Sigmoid colon (tissue), 7 donors: ENCODE results near the gene PRICKLE2. TPM values are rescaled to one million over a fixed set of nuclear protein-coding genes. Genes with fewer than 3 reads are reported as not detected.

Experiments used
- DNase-seq: peaks from one replicate; pipeline ENCODE4 v3.0.0-alpha.2; 2019
- H3K27ac ChIP-seq, 4 donors: fragments of 200-600 bp; sonication (generic); one replicate each; pipeline ENCODE4 v1.5.1; 2016 to 2019; ENCODE audit warnings: mild to moderate bottlenecking in 1 of 4
- H3K27me3 ChIP-seq, 3 donors: fragments of 200-600 bp; sonication (generic); one replicate each; pipeline ENCODE4 v1.5.1; 2019; ENCODE audit warnings: mild to moderate bottlenecking in 1 of 3
- H3K36me3 ChIP-seq, 4 donors: fragments of 200-600 bp; sonication (generic); one replicate each; pipeline ENCODE4 v1.5.1; 2016 to 2019
- H3K4me1 ChIP-seq, 4 donors: fragments of 200-600 bp; sonication (generic); one replicate each; pipeline ENCODE4 v1.5.1; 2017 to 2019
- H3K4me3 ChIP-seq, 4 donors: fragments of 200-600 bp; sonication (generic); one replicate each; pipeline ENCODE4 v1.5.1; 2017 to 2019; ENCODE audit warnings: mild to moderate bottlenecking in 2 of 4, moderate library complexity in 1 of 4
- H3K9me3 ChIP-seq, 4 donors: fragments of 200-600 bp in 3 of 4; sonication (generic) in 3 of 4; one replicate each; pipeline versions ENCODE4 v1.5.1 to v1.6.1; 2013 to 2019
- EP300 ChIP-seq, 4 donors: sonication (generic); formaldehyde crosslinking; IDR thresholded peaks; one replicate each; pipeline ENCODE4 v1.6.1; 2017; ENCODE audit warnings: antibody characterized with exemption in 4 of 4
- POLR2A ChIP-seq, 2 donors: fragments of 450-650 bp; IDR thresholded peaks; one replicate each; pipeline ENCODE4 v1.6.1; 2016; ENCODE audit warnings: antibody characterized with exemption in 2 of 2, mild to moderate bottlenecking in 2 of 2, moderate library complexity in 2 of 2
- POLR2AphosphoS5 ChIP-seq, 4 donors: sonication (generic); formaldehyde crosslinking; IDR thresholded peaks; one replicate each; pipeline ENCODE4 v1.6.1; 2017; ENCODE audit warnings: antibody characterized with exemption in 4 of 4
- WGBS, 2 donors: extraction: QIAGEN DNeasy Blood & Tissue Kit; methylation state at CpG; one replicate each; pipeline ENCODE4 v1.1.7; 2013; 5-methylcytosine and 5-hydroxymethylcytosine counted together
- intact Hi-C: fragments of 100-400 bp; cut with DNase I; formaldehyde crosslinking; loops from one replicate; pipeline ENCODE4 v1.15.1; 2023
- polyA plus RNA-seq, 3 donors: library from polyadenylated mRNA; stranded (reverse); fragments of 200-250 nt; gene quantifications; one replicate each; pipeline ENCODE4 v1.2.3, GENCODE V29; 2013
- total RNA-seq, 4 donors: library from RNA; depleted of rRNA; stranded (reverse); fragments of >200 nt; gene quantifications; one replicate each; pipeline ENCODE4 v1.1.0, GENCODE V29; 2016
- TF ChIP-seq, protein P1 (sequence below), 4 experiments: fragments of 450-650 bp in 3 of 4; fragments of 200-600 bp in 1 of 4; IDR thresholded peaks; one replicate each; pipeline ENCODE4 v1.5.1; 2016 to 2019; ENCODE audit warnings: antibody characterized with exemption in 4 of 4, mild to moderate bottlenecking in 3 of 4, moderate library complexity in 2 of 4
- donor health status: healthy with polysubstance abuse.
- donor health status: Bipolar disorder and iron deficiency.
- donor health status: healthy.

The PRICKLE2 gene
- total and polyA plus RNA-seq, 7 donors = 0.69 to 96.7 (median 61.1) TPM

DNA sequence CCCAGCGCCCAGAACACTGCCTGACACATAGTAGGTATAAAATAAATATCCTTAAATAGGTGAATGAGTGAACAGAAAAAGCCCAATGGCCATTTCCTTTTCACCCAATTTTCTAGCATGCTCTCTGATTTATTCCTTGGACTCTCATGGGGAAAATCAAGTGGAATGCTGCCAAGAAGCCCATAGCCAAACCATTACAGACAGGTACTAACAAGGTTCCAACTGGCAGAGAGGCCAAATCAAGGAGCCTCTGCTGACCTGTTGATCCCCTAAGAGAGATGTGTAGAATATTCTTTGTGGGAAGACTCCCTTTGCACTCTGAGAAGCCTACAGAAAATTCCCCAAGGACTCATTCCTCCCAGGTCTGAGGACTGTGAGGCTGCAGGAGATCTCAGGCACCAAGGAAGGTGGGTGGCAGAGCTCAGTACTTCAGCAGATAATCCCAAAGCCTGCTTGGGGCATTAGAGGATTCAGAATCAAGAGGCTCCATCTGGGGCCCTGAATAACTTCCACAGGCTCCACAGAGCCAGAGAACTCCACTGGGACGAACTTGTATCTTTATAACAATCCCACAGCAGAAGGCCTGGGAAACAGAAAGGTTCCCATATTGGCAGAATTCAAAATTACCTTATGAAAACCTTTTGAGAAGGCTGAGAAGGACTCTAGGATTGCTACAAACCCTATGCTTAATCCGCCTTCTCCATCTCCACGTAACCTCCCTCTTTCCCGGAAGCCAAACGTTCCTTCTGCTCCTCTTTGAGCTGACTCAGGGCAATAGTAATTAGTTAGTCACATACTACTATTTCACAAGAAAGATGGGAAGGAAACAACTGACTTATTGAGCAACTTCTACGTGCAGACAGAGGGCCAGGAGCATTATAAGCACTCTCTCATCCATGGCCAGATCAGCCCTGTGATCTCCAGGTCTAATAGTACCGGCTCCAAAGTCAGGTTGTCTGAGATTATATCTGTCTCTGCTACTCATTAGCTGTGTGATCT is 34.5 kb downstream of the PRICKLE2 start:
- Histone ChIP-seq H3K9me3 (no peaks in the 10 kb centered on the region), H3K4me3 (no peak overlapping the region), H3K4me1 (peaks cover 0 to 86% (median 70%) of the 10 kb centered on the region in 4 donors), H3K36me3 (no peaks in the 10 kb centered on the region), H3K27me3 (no peaks in the 10 kb centered on the region), H3K27ac (peak overlapping the region; percentile 28 to 87 (median 85))
- TF ChIP-seq POLR2A (IDR thresholded peaks at IDR 0.05) = no peak
- peak in 2 of 4 donors; percentile 10 to 33 for TF ChIP-seq POLR2AphosphoS5 (IDR thresholded peaks at IDR 0.05)
- intact Hi-C loops = no loop called here
- WGBS, 2 donors = 76 to 86% methylated on average over 8 of the region's 8 CpGs
- DNase-seq = no peak

DNA sequence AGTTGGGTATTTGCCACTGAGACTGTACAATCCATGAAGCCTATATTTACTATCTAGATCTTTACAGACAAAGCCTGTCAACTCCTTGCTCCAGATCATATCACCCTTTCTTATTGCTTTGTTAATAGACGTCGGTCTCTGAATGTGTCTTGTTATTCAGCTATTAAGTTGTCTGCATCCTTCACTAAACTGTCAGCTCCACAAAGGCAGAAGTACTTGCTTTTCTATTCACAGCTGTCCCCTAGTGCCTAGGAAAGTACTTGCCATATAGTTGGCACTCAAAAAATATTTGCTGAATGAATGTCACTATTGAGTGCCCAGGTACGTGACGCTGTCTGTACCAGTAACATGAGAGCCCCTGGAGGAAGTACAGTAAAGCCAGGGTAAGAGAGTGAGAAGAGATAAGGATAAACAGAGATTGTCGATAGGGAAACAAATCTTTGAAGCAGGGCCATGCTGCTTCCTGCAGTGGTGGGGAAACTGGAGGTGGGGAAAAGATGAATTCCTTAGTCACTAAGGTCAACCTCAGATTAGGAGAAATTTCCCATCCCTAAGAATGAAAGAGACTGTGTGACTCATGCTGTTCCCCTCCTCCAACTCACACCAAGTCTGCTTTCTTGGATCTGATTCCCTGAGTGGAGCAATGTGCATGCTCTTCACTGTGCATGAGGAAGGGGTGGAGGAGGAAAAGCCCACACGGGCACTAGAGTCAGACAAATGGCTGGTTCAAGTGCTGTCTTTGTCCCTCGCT is 36.3 kb downstream of the PRICKLE2 start:
- 67 to 75% methylated on average over 7 of the region's 7 CpGs for WGBS, 2 donors
- DNase-seq = peak; percentile 76
- TF ChIP-seq POLR2A (IDR thresholded peaks at IDR 0.05) (no peak), POLR2AphosphoS5 (IDR thresholded peaks at IDR 0.05) (peak in 3 of 4 donors; percentile 54 to 84 (median 56)), EP300 (IDR thresholded peaks at IDR 0.05) (peak in 1 of 4 donors; percentile 43)
- TF ChIP-seq, protein P1, sequence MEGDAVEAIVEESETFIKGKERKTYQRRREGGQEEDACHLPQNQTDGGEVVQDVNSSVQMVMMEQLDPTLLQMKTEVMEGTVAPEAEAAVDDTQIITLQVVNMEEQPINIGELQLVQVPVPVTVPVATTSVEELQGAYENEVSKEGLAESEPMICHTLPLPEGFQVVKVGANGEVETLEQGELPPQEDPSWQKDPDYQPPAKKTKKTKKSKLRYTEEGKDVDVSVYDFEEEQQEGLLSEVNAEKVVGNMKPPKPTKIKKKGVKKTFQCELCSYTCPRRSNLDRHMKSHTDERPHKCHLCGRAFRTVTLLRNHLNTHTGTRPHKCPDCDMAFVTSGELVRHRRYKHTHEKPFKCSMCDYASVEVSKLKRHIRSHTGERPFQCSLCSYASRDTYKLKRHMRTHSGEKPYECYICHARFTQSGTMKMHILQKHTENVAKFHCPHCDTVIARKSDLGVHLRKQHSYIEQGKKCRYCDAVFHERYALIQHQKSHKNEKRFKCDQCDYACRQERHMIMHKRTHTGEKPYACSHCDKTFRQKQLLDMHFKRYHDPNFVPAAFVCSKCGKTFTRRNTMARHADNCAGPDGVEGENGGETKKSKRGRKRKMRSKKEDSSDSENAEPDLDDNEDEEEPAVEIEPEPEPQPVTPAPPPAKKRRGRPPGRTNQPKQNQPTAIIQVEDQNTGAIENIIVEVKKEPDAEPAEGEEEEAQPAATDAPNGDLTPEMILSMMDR (IDR thresholded peaks at IDR 0.05) = no peak
- no peak overlapping the region for H3K4me3 ChIP-seq
- H3K27ac ChIP-seq = peak overlapping the region; percentile 80 to 87 (median 85)
- H3K27me3 ChIP-seq = no peaks in the 10 kb centered on the region
- no peaks in the 10 kb centered on the region for H3K9me3 ChIP-seq
- peaks cover 0 to 93% (median 79%) of the 10 kb centered on the region in 4 donors for H3K4me1 ChIP-seq
- no peaks in the 10 kb centered on the region for H3K36me3 ChIP-seq
- intact Hi-C loops = loop anchor here (5.0 kb wide), 2 partner anchors 33 to 208 kb away; no protein-coding TSS in a partner anchor

DNA sequence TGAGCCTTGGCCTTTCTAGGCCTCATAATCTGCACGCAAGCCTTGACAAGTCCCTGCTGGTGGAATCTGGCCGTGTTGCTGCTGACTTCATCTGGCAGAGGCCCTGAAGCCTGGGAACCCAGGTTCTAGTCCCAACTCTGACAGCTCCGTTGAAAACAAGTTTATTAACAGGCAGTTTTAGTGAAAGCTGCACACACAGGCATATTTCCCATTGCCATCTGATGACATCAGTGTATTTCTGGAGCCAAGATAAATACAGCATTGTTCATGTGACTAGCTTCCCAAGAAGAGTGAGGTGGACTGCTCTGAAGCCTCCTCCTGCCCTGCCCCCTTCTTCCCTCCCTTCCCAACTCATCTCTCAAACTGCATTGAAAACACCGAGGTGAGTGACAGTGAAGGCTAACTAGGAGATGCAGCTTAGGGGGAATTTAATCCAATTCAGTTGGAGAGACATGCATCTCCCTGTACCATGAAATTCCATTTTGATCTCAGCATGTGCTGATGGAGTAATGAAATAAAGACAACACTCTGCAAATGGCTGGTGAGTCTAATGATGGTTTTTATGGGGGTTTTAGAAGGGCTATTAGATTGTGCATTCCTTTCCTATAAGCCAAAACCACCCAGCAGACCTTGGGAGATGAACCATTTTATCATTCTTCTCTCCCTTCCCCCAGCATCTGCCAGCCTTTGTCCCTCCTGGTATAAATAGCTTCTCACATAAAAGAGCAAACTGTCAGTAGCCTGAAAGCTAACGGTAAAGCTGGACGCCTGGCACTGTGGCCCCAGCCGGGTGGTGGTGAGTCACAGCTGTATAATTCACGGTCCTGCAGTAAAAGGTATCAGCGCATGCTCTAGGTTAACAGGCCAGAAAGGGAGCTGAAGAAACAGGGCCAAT is 38.0 kb downstream of the PRICKLE2 start:
- no peak overlapping the region for H3K4me3 ChIP-seq
- peaks cover 0 to 98% (median 85%) of the 10 kb centered on the region in 4 donors for H3K4me1 ChIP-seq
- intact Hi-C loops = loop anchor here (5.0 kb wide), 2 partner anchors 35 to 210 kb away; no protein-coding TSS in a partner anchor
- peak overlapping the region; percentile 80 to 87 (median 85) for H3K27ac ChIP-seq
- no peaks in the 10 kb centered on the region for H3K27me3 ChIP-seq
- H3K9me3 ChIP-seq = no peaks in the 10 kb centered on the region
- DNase-seq = peak; percentile 94
- TF ChIP-seq POLR2A (IDR thresholded peaks at IDR 0.05) (no peak), POLR2AphosphoS5 (IDR thresholded peaks at IDR 0.05) (peak; percentile 48 to 88 (median 56)), EP300 (IDR thresholded peaks at IDR 0.05) (peak in 2 of 4 donors; percentile 68 to 89)
- TF ChIP-seq, protein P1 (IDR thresholded peaks at IDR 0.05) = peak in 1 of 4 experiments; percentile 14
- no peaks in the 10 kb centered on the region for H3K36me3 ChIP-seq
- 27 to 59% methylated on average over 9 of the region's 9 CpGs for WGBS, 2 donors

DNA sequence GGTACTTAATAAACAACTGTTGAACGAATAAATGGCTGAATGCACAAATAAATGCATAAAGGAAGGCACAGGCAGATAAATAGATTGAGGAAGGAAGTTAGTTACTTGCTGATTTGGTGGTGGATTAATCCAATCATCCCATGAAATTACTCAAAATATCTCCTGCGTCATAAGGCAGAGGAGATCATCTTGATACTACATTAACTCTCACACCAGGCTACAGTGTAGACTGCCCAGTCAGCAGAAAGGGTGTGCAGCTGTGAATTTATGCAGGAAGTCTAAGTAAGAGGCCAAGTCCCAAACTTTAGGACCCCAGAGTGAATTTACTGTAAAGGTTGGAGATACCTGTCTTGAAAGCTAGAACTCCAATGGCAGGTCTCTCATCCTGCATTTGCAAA is 38.6 kb downstream of the PRICKLE2 start:
- TF ChIP-seq, protein P1 (IDR thresholded peaks at IDR 0.05) = no peak
- TF ChIP-seq POLR2A (IDR thresholded peaks at IDR 0.05) = no peak
- no peak for TF ChIP-seq EP300 (IDR thresholded peaks at IDR 0.05)
- H3K27ac ChIP-seq = peak overlapping the region; percentile 80 to 87 (median 85)
- peaks cover 0 to 96% (median 80%) of the 10 kb centered on the region in 4 donors for H3K4me1 ChIP-seq
- no peak for DNase-seq
- H3K4me3 ChIP-seq = no peak overlapping the region
- no peaks in the 10 kb centered on the region for H3K36me3 ChIP-seq
- H3K9me3 ChIP-seq = no peaks in the 10 kb centered on the region
- 72 to 87% methylated on average over 2 of the region's 2 CpGs for WGBS, 2 donors
- no peaks in the 10 kb centered on the region for H3K27me3 ChIP-seq
- intact Hi-C loops = loop anchor here (5.0 kb wide), 2 partner anchors 36 to 211 kb away; no protein-coding TSS in a partner anchor
